Peyer's patch (tissue), 4 donors: ENCODE measurements around the gene TNFSF8.

Experiments
- POLR2A ChIP-seq, 2 donors: fragments of 450-650 bp; IDR thresholded peaks; one replicate each; pipeline ENCODE4 v1.5.1; 2017; ENCODE audit warnings: antibody characterized with exemption in 2 of 2, mild to moderate bottlenecking in 2 of 2, moderate library complexity in 2 of 2
- TF ChIP-seq, protein P1 (sequence below), 6 experiments: fragments of 450-650 bp in 4 of 6; fragments of 200-600 bp in 2 of 6; sonication (generic) in 1 of 6; IDR thresholded peaks; one replicate each; pipeline ENCODE4 v1.5.1; 2017 to 2019; ENCODE audit warnings: antibody characterized with exemption in 6 of 6, mild to moderate bottlenecking in 3 of 6, moderate library complexity in 1 of 6

DNA sequence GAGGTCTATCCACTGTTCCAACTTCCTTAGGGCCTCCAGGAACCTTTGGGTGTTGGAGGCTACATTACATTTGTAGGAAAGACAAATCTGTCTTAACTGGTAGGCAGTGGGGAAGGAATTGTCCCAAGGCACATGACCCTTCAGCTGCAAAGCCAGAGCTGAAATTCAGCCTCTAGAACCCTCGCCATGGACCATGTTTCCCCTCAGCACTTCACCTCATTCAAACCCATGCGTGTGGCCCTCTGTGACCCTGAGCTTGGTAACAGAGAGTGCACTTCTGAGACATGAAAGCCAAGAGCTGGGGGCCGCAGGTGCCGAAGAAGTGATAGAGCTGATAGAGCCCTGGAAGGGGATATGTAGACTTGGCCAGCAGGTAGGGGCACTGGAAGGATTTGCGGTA, 17.2 kb downstream of the TNFSF8 start:
- TF ChIP-seq, protein P1, sequence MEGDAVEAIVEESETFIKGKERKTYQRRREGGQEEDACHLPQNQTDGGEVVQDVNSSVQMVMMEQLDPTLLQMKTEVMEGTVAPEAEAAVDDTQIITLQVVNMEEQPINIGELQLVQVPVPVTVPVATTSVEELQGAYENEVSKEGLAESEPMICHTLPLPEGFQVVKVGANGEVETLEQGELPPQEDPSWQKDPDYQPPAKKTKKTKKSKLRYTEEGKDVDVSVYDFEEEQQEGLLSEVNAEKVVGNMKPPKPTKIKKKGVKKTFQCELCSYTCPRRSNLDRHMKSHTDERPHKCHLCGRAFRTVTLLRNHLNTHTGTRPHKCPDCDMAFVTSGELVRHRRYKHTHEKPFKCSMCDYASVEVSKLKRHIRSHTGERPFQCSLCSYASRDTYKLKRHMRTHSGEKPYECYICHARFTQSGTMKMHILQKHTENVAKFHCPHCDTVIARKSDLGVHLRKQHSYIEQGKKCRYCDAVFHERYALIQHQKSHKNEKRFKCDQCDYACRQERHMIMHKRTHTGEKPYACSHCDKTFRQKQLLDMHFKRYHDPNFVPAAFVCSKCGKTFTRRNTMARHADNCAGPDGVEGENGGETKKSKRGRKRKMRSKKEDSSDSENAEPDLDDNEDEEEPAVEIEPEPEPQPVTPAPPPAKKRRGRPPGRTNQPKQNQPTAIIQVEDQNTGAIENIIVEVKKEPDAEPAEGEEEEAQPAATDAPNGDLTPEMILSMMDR (IDR thresholded peaks at IDR 0.05), result no peak
- no peak for TF ChIP-seq POLR2A (IDR thresholded peaks at IDR 0.05)
